K562 (cell line): ENCODE data around the gene HSPB1.

Experiments
- TF ChIP-seq, protein P1 (sequence below): sonication (generic); formaldehyde crosslinking; IDR thresholded peaks from 2 replicates; pipeline ENCODE4 v1.9.0; 2022; ENCODE audit warnings: mild to moderate bottlenecking, missing genetic modification reagents
- TF ChIP-seq, protein P2 (sequence below), 3 experiments: IDR thresholded peaks in 2 of 3; conservative IDR thresholded peaks in 1 of 3; 2 replicates each; pipeline ENCODE4 v1.5.1; 2011 to 2012; ENCODE audit warnings: low read length in 3 of 3, mild to moderate bottlenecking in 3 of 3, control low read depth in 2 of 3, improper control_type of control experiment in 1 of 3, inconsistent platforms in 1 of 3, low read depth in 1 of 3, mixed read lengths in 1 of 3, moderate library complexity in 1 of 3; ENCODE audit not compliant: insufficient read depth in 2 of 3

GRCh38 chr7:76334320-76334967 lies 32.0 kb downstream of the HSPB1 start:
- TF ChIP-seq, protein P1, sequence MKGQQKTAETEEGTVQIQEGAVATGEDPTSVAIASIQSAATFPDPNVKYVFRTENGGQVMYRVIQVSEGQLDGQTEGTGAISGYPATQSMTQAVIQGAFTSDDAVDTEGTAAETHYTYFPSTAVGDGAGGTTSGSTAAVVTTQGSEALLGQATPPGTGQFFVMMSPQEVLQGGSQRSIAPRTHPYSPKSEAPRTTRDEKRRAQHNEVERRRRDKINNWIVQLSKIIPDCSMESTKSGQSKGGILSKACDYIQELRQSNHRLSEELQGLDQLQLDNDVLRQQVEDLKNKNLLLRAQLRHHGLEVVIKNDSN (CRISPR knock-in tag), result no peak
- TF ChIP-seq, protein P2, sequence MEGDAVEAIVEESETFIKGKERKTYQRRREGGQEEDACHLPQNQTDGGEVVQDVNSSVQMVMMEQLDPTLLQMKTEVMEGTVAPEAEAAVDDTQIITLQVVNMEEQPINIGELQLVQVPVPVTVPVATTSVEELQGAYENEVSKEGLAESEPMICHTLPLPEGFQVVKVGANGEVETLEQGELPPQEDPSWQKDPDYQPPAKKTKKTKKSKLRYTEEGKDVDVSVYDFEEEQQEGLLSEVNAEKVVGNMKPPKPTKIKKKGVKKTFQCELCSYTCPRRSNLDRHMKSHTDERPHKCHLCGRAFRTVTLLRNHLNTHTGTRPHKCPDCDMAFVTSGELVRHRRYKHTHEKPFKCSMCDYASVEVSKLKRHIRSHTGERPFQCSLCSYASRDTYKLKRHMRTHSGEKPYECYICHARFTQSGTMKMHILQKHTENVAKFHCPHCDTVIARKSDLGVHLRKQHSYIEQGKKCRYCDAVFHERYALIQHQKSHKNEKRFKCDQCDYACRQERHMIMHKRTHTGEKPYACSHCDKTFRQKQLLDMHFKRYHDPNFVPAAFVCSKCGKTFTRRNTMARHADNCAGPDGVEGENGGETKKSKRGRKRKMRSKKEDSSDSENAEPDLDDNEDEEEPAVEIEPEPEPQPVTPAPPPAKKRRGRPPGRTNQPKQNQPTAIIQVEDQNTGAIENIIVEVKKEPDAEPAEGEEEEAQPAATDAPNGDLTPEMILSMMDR (IDR thresholded peaks at IDR 0.05 in 2 of 3, conservative IDR thresholded peaks at IDR 0.05 in 1 of 3; ENCODE audit: insufficient read depth in 2 of 3, low read depth in 1 of 3, low read length in 3 of 3), result no peak
